T-helper 2 cell treated with Interferon-gamma antibody and Interleukin-4, amounts not matched to agents 5 μg/mL and 100 μg/mL, for 36 hours (primary cell): ENCODE data around the gene RIPOR1.
A peak's percentile ranks its signal among the peaks of the same experiment; 100 is the strongest.

Source experiments
- DNase-seq: peaks from one replicate; pipeline ENCODE4 v3.0.0; 2021; ENCODE audit warnings: low spot score
- H3K27ac Mint-ChIP-seq: one replicate; pipeline ENCODE4 v1.8.0; 2021; ENCODE audit warnings: mild to moderate bottlenecking, mixed read lengths
- H3K27me3 Mint-ChIP-seq: one replicate; pipeline ENCODE4 v1.8.0; 2021; ENCODE audit warnings: low read depth, mixed read lengths
- H3K36me3 Mint-ChIP-seq: one replicate; pipeline ENCODE4 v1.8.0; 2021; ENCODE audit warnings: low read depth, mixed read lengths
- H3K4me1 Mint-ChIP-seq: one replicate; pipeline ENCODE4 v1.8.0; 2021; ENCODE audit warnings: low read depth, mixed read lengths
- H3K4me3 Mint-ChIP-seq: one replicate; pipeline ENCODE4 v1.8.0; 2022; ENCODE audit warnings: mild to moderate bottlenecking, moderate library complexity, mixed read lengths
- H3K9me3 Mint-ChIP-seq: one replicate; pipeline ENCODE4 v1.8.0; 2021; ENCODE audit warnings: mixed read lengths

RIPOR1 gene

DNA sequence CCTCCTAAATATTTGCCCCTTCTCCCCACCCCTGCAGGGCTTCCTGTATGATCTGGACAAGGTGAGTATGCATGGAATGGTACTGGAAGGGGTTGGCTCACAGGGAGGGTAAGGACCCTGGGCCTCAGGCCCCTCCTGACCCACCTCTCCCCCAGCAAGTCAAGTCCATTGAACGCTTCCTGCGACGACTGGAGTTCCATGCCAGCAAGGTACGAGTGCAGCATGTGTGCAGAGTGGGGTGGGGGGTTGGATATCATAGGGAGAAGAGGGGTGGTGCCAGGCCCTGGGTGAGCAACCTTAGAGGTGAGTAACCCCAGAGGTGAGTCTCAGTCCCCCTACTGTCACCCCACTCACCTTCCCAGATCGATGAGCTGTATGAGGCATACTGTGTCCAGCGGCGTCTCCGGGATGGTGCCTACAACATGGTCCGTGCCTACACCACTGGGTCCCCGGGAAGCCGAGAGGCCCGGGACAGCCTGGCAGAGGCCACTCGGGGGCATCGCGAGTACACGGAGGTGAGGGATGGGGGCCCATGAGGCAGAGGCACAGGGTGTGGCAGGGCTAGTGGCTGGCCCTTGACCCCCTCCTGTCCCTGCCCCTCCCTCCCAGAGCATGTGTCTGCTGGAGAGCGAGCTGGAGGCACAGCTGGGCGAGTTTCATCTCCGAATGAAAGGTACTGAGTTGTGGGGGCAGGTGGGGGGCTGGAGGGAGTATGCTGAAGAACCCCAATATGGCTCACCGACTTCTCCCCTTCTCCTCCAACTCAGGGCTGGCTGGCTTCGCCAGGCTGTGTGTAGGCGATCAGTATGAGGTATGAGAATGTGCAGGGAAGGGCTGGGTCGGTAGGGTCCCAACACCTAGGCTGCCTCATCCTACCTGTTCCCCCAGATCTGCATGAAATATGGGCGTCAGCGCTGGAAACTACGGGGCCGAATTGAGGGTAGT, 11.3 kb downstream of the RIPOR1 start:
- Mint-ChIP-seq H3K27me3 (peaks cover 23% of the 10 kb centered on the region), H3K9me3 (no peaks in the 10 kb centered on the region), H3K36me3 (peaks cover 10% of the 10 kb centered on the region), H3K27ac (no peak overlapping the region), H3K4me3 (no peak overlapping the region), H3K4me1 (peaks cover 22% of the 10 kb centered on the region)
- DNase-seq: no peak

DNA sequence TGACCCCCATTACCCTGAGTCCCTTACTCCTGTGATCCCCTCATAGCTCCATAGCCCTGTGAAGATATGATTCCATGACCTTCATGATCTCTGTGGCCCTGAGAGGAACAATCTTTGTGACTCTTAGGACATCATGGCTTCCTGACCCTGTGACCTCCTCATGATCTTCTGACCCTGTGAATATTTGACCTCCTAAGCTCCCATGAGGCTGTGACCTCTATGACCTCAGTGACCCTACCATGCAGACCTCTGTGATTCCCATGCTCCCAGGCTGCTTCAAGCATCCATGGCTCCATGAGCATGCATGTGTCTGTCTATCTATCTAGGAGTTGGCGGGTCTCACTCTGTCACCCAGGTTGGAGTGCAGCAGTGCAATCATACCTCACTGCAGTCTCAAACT, 12.1 kb downstream of the RIPOR1 start:
- Mint-ChIP-seq H3K27ac (peak overlapping the region; percentile 64), H3K4me3 (peak overlapping the region; percentile 6), H3K9me3 (no peaks in the 10 kb centered on the region), H3K4me1 (peaks cover 22% of the 10 kb centered on the region), H3K36me3 (peaks cover 10% of the 10 kb centered on the region), H3K27me3 (peaks cover 15% of the 10 kb centered on the region)
- DNase-seq: no peak

DNA sequence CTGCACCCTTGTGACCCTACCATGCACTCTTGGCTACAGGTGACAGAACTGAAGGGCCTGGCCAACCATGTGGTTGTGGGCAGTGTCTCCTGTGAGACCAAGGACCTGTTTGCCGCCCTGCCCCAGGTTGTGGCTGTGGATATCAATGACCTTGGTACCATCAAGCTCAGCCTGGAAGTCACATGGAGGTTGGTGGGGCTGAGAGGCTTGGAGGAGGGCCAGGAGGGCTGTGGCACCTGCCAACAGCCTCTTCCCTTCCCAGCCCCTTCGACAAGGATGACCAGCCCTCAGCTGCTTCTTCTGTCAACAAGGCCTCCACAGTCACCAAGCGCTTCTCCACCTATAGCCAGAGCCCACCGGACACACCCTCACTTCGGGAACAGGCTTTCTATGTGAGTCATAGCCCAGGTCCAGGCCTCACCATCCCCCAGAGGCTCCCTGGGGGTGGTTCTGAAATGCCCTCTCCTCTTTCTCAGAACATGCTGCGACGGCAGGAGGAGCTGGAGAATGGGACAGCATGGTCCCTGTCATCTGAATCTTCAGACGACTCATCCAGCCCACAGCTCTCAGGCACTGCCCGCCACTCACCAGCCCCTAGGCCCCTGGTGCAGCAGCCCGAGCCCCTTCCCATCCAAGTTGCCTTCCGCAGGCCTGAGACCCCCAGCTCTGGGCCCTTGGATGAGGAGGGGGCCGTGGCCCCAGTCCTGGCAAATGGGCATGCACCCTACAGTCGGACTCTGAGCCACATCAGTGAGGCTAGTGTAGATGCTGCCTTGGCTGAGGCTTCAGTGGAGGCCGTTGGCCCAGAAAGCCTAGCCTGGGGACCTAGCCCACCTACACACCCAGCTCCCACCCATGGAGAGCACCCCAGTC, 13.0 kb downstream of the RIPOR1 start:
- H3K4me1 Mint-ChIP-seq: peaks cover 23% of the 10 kb centered on the region
- DNase-seq: no peak
- peaks cover 10% of the 10 kb centered on the region for H3K36me3 Mint-ChIP-seq
- no peak overlapping the region for H3K4me3 Mint-ChIP-seq
- no peaks in the 10 kb centered on the region for H3K9me3 Mint-ChIP-seq
- peaks cover 6% of the 10 kb centered on the region for H3K27me3 Mint-ChIP-seq
- H3K27ac Mint-ChIP-seq: no peak overlapping the region

DNA sequence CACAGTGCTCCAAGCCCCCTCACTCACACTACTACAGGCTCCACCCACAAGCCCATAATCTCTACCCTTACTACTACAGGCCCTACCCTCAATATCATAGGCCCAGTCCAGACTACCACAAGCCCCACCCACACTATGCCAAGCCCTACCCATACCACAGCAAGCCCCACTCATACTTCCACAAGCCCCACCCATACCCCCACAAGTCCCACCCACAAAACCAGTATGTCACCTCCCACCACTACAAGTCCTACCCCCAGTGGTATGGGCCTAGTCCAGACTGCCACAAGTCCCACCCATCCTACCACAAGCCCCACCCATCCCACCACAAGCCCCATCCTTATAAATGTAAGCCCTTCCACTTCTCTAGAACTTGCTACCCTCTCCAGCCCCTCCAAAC, 13.8 kb downstream of the RIPOR1 start:
- H3K27ac Mint-ChIP-seq: peak overlapping the region; percentile 80
- no peaks in the 10 kb centered on the region for H3K27me3 Mint-ChIP-seq
- no peaks in the 10 kb centered on the region for H3K9me3 Mint-ChIP-seq
- H3K4me3 Mint-ChIP-seq: peak overlapping the region; percentile 1
- peaks cover 26% of the 10 kb centered on the region for H3K4me1 Mint-ChIP-seq
- DNase-seq: peak; percentile 60
- peaks cover 10% of the 10 kb centered on the region for H3K36me3 Mint-ChIP-seq

DNA sequence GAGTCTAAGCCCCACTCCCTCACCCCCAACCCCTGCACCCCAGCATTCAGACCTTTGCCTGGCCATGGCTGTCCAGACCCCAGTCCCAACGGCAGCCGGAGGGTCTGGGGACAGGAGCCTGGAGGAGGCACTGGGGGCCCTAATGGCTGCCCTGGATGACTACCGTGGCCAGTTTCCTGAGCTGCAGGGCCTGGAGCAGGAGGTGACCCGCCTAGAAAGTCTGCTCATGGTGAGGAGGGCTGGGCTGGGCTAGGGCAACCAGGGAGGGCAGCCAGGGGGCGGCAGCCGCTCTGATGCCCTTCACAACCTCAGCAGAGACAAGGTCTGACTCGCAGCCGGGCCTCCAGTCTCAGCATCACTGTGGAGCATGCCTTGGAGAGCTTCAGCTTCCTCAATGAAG, 14.4 kb downstream of the RIPOR1 start:
- peaks cover 10% of the 10 kb centered on the region for H3K36me3 Mint-ChIP-seq
- H3K9me3 Mint-ChIP-seq: no peaks in the 10 kb centered on the region
- H3K27ac Mint-ChIP-seq: peak overlapping the region; percentile 80
- DNase-seq: no peak
- no peak overlapping the region for H3K4me3 Mint-ChIP-seq
- peaks cover 31% of the 10 kb centered on the region for H3K4me1 Mint-ChIP-seq
- H3K27me3 Mint-ChIP-seq: no peaks in the 10 kb centered on the region

DNA sequence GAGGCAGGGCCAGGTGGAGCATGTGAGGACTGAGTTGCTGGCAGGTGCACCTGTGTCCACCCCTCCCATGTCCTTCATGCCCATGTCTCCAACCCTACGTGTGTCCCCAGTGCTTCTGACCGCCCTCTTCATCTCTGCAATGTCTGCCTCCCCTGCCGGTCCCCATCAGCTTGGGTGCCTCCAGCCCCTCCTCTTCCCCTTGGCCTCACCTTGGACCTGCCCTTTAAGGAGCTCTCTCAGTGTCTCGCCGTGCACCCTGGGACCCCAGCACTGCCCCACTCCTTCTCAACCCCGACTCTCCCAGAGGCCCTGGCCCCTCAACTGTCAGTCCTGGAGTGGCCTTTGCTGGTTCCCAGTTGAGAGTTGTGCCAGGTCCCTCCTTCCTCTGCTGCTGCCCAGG, 15.0 kb downstream of the RIPOR1 start:
- peaks cover 10% of the 10 kb centered on the region for H3K36me3 Mint-ChIP-seq
- peaks cover 36% of the 10 kb centered on the region for H3K4me1 Mint-ChIP-seq
- H3K27me3 Mint-ChIP-seq: no peaks in the 10 kb centered on the region
- DNase-seq: no peak
- H3K9me3 Mint-ChIP-seq: no peaks in the 10 kb centered on the region
- peak overlapping the region; percentile 19 for H3K27ac Mint-ChIP-seq
- no peak overlapping the region for H3K4me3 Mint-ChIP-seq

DNA sequence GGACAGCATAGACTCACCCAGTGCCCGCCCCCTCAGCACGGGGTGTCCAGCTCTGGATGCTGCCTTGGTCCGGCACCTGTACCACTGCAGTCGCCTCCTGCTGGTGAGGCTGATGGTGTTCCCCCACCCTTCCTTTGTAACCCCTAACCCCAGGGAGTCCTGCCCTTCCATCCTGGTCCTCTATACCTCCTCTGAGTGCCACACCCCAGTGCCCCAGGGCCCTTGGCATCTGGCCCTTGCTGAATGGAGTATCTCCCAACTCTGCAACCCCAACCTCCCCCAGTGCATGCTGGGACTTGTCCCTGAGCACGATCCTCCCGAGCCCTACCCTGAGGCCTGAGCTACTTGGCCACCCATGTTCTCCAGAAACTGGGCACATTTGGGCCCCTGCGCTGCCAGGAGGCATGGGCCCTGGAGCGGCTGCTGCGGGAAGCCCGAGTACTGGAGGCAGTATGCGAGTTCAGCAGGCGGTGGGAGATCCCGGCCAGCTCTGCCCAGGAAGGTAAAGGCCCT, 15.8 kb downstream of the RIPOR1 start:
- peaks cover 30% of the 10 kb centered on the region for H3K4me1 Mint-ChIP-seq
- no peak overlapping the region for H3K27ac Mint-ChIP-seq
- H3K4me3 Mint-ChIP-seq: no peak overlapping the region

DNA sequence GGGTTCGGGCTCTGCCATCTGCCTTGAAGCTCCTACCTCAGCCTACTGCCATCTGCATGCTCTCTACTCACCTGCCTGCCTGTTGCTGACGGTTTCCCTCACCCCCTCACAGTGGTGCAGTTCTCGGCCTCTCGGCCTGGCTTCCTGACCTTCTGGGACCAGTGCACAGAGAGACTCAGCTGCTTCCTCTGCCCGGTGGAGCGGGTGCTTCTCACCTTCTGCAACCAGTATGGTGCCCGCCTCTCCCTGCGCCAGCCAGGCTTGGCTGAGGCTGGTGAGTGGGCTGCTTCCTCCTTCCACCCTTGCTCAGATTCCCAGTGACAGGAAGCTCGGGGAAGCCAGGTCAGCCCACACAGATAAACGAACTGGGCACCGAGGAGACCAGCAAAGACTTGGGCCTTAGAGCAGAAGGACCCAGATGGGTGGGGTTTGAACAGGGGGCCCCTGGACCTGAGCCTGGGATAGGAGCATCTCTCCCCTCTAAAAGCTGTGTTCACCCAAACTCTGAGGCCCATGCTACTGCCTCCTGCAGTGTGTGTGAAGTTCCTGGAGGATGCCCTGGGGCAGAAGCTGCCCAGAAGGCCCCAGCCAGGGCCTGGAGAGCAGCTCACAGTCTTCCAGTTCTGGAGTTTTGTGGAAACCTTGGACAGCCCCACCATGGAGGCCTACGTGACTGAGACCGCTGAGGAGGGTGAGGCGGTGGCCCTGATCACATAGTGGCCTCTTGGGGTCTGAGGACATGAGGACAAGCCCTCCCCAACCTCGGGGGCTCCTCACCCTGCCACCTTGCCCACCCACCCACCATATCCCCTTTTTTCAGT, 16.4 kb downstream of the RIPOR1 start:
- peaks cover 30% of the 10 kb centered on the region for H3K4me1 Mint-ChIP-seq
- DNase-seq: no peak
- H3K9me3 Mint-ChIP-seq: no peaks in the 10 kb centered on the region
- no peaks in the 10 kb centered on the region for H3K27me3 Mint-ChIP-seq
- no peak overlapping the region for H3K4me3 Mint-ChIP-seq
- peaks cover 9% of the 10 kb centered on the region for H3K36me3 Mint-ChIP-seq
- peak overlapping the region; percentile 31 for H3K27ac Mint-ChIP-seq

More for the DNA sequence above, 15.8 kb downstream of the RIPOR1 start:
- Mint-ChIP-seq H3K36me3 (peaks cover 10% of the 10 kb centered on the region), H3K27me3 (no peaks in the 10 kb centered on the region), H3K9me3 (no peaks in the 10 kb centered on the region)
- no peak for DNase-seq

DNA sequence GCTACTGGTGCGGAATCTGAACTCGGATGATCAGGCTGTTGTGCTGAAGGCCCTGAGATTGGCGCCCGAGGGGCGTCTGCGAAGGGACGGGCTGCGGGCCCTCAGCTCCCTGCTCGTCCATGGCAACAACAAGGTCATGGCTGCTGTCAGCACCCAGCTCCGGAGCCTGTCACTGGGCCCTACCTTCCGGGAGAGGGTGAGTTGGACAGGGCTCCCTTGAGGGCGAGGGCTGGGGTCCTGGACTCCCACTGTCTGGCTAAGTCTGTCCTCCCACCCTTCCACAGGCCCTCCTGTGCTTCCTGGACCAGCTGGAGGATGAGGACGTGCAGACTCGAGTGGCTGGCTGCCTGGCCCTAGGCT, 17.0 kb downstream of the RIPOR1 start:
- no peak overlapping the region for H3K27ac Mint-ChIP-seq
- no peak for DNase-seq
- no peaks in the 10 kb centered on the region for H3K27me3 Mint-ChIP-seq
- no peaks in the 10 kb centered on the region for H3K9me3 Mint-ChIP-seq
- H3K36me3 Mint-ChIP-seq: peaks cover 7% of the 10 kb centered on the region
- no peak overlapping the region for H3K4me3 Mint-ChIP-seq
- H3K4me1 Mint-ChIP-seq: peaks cover 30% of the 10 kb centered on the region

DNA sequence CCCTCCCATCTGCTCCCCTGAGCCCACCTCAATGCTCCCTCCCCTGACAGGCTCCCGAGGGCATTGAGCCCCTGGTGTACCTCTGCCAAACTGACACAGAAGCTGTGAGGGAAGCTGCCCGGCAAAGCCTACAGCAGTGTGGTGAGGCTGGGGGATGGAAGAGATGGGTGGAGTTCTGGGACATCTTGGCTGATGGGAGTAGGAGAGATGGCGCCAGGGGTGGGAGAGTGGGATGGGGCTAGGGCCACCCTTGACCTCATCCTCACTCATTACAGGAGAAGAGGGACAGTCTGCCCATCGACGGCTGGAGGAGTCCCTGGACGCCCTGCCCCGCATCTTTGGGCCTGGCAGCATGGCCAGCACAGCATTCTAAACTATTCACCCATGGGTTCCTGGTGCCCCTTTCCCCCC, 17.5 kb downstream of the RIPOR1 start:
- peaks cover 30% of the 10 kb centered on the region for H3K4me1 Mint-ChIP-seq
- peak overlapping the region; percentile 88 for H3K27ac Mint-ChIP-seq
- no peaks in the 10 kb centered on the region for H3K27me3 Mint-ChIP-seq
- H3K9me3 Mint-ChIP-seq: no peaks in the 10 kb centered on the region
- H3K36me3 Mint-ChIP-seq: peaks cover 5% of the 10 kb centered on the region
- no peak overlapping the region for H3K4me3 Mint-ChIP-seq
- DNase-seq: no peak

DNA sequence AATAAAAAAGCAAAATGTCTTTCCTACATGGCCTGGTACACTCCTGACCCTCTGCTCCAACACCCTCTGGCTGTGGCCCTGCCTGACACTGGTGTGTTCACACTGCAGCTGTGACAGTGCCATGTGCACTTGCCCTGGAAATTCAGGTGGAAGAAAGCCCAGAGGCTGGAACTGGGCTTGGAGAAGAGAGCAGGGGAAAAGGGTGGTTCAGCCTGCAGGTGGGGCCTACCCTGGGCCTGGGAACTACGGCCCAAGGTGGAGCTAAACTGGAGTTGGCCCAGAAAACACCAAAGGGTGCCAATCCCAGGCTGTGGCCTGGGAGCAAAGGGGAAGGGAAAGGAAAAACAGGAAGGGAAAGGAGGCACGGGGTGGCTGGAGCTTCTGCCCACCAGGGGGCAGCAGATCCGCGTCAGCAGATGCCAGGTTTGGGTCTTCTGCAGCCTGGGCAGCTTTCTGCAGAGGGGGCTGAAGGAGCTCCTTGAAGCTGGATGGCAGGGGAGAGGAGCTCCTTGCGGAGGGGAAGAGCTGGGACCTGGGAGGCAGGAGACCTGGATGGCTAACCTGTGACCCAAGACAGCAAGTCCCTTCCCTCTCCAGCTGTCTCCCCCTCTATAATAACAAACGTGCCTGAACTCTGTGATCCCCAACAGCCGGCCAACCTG, 18.3 kb downstream of the RIPOR1 start:
- peak overlapping the region; percentile 32 for H3K4me3 Mint-ChIP-seq
- peak overlapping the region; percentile 88 for H3K27ac Mint-ChIP-seq
- H3K27me3 Mint-ChIP-seq: no peaks in the 10 kb centered on the region
- peak; percentile 61 for DNase-seq
- H3K4me1 Mint-ChIP-seq: peaks cover 29% of the 10 kb centered on the region
- peaks cover 5% of the 10 kb centered on the region for H3K36me3 Mint-ChIP-seq
- H3K9me3 Mint-ChIP-seq: no peaks in the 10 kb centered on the region

DNA sequence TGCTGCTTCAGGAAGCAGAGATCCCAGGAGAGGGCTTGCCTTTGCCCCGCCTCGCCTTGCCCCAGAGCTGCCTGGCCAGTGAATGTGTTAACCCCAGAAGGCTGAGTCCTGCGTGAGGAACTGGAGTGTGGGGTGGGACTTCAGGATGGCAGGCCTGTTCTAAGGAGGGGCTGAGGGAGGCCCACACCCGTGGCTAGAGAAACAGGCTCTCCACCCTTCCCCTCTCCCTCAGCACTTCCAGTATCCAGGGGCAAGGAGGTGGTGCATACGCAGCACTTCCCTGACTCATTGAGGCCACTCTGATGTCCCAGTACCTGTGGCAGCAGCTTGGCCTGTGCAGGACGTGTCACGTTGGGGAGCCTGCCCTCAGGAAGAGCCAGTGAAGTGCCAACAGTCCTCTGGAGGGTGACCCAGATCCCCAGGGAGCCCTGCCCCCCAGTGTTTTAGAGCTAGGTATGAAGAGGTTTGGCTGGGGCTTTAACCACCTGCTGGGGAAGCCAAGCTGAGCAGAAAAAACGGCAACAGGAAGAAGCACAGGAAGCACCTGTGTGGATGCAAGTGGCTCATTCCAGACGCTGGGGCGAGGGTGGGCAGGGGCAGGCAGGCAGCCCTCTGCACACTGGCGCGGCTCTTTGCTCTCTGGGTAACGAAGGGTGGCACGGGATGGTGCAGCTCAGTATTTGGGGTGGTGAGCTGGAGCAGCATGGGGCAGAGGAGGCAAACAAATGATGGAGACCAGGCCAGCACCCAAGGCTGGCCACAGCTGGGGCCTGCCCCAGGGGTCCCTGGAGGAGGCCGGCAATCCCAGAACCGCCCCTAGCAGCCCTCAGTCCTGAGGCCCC, 19.0 kb downstream of the RIPOR1 start:
- peak overlapping the region; percentile 51 for H3K4me3 Mint-ChIP-seq
- peak overlapping the region; percentile 88 for H3K27ac Mint-ChIP-seq
- H3K27me3 Mint-ChIP-seq: no peaks in the 10 kb centered on the region
- no peaks in the 10 kb centered on the region for H3K9me3 Mint-ChIP-seq
- H3K4me1 Mint-ChIP-seq: peaks cover 26% of the 10 kb centered on the region
- no peaks in the 10 kb centered on the region for H3K36me3 Mint-ChIP-seq
- DNase-seq: no peak
